Measurements from ENCODE around the gene SMYD3. TPM values are rescaled to one million over a fixed set of nuclear protein-coding genes. Genes with fewer than 3 reads are reported as not detected.
"Not testable (repeated sequence)": the region's sequence is repeated elsewhere in the genome, so short reads cannot be mapped to it uniquely, and the experiment has no call there.

The SMYD3 gene
- total RNA-seq, 1 donor from 2014 or later = 29.2 TPM

GRCh38 chr1:246078126-246078887 is 428.8 kb downstream of the SMYD3 start:
- no peak for DNase-seq (ENCODE audit: low read depth)
- TF ChIP-seq CTCF (IDR thresholded peaks at IDR 0.05; ENCODE audit: insufficient read depth, low read length, poor library complexity, severe bottlenecking) = no peak
- no peaks in the 10 kb centered on the region for H3K27me3 ChIP-seq (ENCODE audit: control insufficient read depth, insufficient read depth, low read length)
- H3K36me3 ChIP-seq (ENCODE audit: control insufficient read depth, insufficient read depth, low read length) = no peaks in the 10 kb centered on the region
- no peak overlapping the region for H3K4me3 ChIP-seq (ENCODE audit: low read depth, low read length)

DNA sequence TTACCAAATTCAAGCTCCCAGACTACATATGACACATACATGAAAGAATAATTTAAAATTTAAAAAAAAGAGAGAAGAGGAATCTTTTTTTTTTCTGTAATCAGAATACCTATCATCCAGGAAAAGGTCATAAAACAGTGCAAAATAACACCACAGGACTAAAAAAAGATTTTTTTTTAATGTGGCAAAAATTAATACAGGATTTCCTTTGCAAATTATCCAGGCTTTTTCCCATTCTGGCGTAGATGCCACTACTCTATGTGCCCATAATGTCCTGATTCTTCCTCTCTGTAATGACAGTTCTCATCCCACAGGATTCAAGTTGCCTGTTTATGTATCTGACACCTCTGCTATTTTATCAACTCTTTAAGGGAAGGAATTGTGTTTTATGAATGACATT is 429.6 kb downstream of the SMYD3 start:
- no peak for DNase-seq (ENCODE audit: low read depth)
- H3K27me3 ChIP-seq (ENCODE audit: control insufficient read depth, insufficient read depth, low read length) = no peaks in the 10 kb centered on the region
- no peak for TF ChIP-seq CTCF (IDR thresholded peaks at IDR 0.05; ENCODE audit: insufficient read depth, low read length, poor library complexity, severe bottlenecking)

DNA sequence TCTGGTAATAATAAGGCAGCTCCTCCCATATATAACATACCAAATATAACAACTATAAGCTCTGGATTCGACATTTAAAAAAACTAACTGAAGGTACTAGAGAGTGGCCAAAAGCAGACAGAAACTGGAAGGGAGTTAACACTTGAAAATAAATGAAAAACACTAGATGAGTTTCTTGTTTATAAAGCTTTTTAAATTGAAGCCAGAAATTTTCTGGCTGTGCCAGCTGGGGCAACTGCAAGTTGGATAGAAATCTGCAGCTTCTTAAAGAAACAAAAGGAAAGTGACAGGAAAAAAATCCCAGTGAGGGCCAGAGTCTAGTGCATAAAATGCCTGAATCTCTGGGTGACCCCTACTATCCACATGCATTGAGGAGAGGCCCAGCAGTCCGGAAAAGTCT is 432.7 kb downstream of the SMYD3 start:
- Histone ChIP-seq H3K36me3 (ENCODE audit: control insufficient read depth, insufficient read depth, low read length) (no peaks in the 10 kb centered on the region), H3K4me3 (ENCODE audit: low read depth, low read length) (no peak overlapping the region), H3K27me3 (ENCODE audit: control insufficient read depth, insufficient read depth, low read length) (no peaks in the 10 kb centered on the region)
- DNase-seq (ENCODE audit: low read depth) = no peak
- TF ChIP-seq CTCF (IDR thresholded peaks at IDR 0.05; ENCODE audit: insufficient read depth, low read length, poor library complexity, severe bottlenecking) = no peak

More for the DNA sequence above, 429.6 kb downstream of the SMYD3 start:
- Histone ChIP-seq H3K36me3 (ENCODE audit: control insufficient read depth, insufficient read depth, low read length) (no peaks in the 10 kb centered on the region), H3K4me3 (ENCODE audit: low read depth, low read length) (no peak overlapping the region)

GRCh38 chr1:246072456-246072955 is 434.6 kb downstream of the SMYD3 start:
- TF ChIP-seq CTCF (IDR thresholded peaks at IDR 0.05; ENCODE audit: insufficient read depth, low read length, poor library complexity, severe bottlenecking) = no peak
- Histone ChIP-seq H3K27me3 (ENCODE audit: control insufficient read depth, insufficient read depth, low read length) (no peaks in the 10 kb centered on the region), H3K4me3 (ENCODE audit: low read depth, low read length) (no peak overlapping the region), H3K36me3 (ENCODE audit: control insufficient read depth, insufficient read depth, low read length) (no peaks in the 10 kb centered on the region)
- no peak for DNase-seq (ENCODE audit: low read depth)

DNA sequence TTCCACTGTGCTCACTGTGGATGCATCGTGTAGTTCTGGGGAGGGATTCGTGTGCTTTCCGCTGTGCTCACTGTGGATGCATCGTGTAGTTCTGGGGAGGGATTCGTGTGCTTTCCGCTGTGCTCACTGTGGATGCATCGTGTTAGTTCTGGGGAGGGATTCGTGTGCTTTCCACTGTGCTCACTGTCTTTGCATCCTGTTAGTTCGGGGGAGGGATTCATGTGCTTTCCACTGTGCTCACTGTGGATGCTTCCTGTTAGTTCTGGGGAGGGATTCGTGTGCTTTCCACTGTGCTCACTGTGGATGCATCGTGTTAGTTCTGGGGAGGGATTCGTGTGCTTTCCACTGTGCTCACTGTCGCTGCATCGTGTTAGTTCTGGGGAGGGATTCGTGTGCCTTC is 435.1 kb downstream of the SMYD3 start:
- DNase-seq (ENCODE audit: low read depth); H3K36me3 ChIP-seq (ENCODE audit: control insufficient read depth, insufficient read depth, low read length); H3K27me3 ChIP-seq (ENCODE audit: control insufficient read depth, insufficient read depth, low read length); H3K4me3 ChIP-seq (ENCODE audit: low read depth, low read length): not testable (repeated sequence)

GRCh38 chr1:246071561-246071960 is 435.5 kb downstream of the SMYD3 start:
- DNase-seq (ENCODE audit: low read depth); H3K4me3 ChIP-seq (ENCODE audit: low read depth, low read length); H3K36me3 ChIP-seq (ENCODE audit: control insufficient read depth, insufficient read depth, low read length); H3K27me3 ChIP-seq (ENCODE audit: control insufficient read depth, insufficient read depth, low read length): not testable (repeated sequence)

- Histone ChIP-seq H3K27me3 (ENCODE audit: control insufficient read depth, insufficient read depth, low read length) (no peaks in the 10 kb centered on the region), H3K36me3 (ENCODE audit: control insufficient read depth, insufficient read depth, low read length) (no peaks in the 10 kb centered on the region), H3K4me3 (ENCODE audit: low read depth, low read length) (no peak overlapping the region)
- TF ChIP-seq CTCF (IDR thresholded peaks at IDR 0.05; ENCODE audit: insufficient read depth, low read length, poor library complexity, severe bottlenecking) = no peak
- no peak for DNase-seq (ENCODE audit: low read depth)
Measured at GRCh38 chr1:246069581-246069980, 437.5 kb downstream of the SMYD3 start.

Measured in kidney epithelial cell (primary cell).